B cell (primary cell): Measurements from ENCODE around the gene TAPBP.
"Not testable (repeated sequence)": the region's sequence is repeated elsewhere in the genome, so short reads cannot be mapped to it uniquely, and the experiment has no call there.

ENCODE experiments used
- EZH2 ChIP-seq: IDR thresholded peaks from 2 replicates; pipeline ENCODE4 v1.6.1; 2012; ENCODE audit warnings: borderline replicate concordance, low read depth, mild to moderate bottlenecking, moderate library complexity, low read length; ENCODE audit not compliant: insufficient read depth, poor library complexity, severe bottlenecking
- TF ChIP-seq, protein P1 (sequence below): fragments of 200-600 bp; IDR thresholded peaks from one replicate; pipeline ENCODE4 v1.8.0; 2022; ENCODE audit warnings: antibody characterized with exemption, mild to moderate bottlenecking

- TF ChIP-seq, protein P1, sequence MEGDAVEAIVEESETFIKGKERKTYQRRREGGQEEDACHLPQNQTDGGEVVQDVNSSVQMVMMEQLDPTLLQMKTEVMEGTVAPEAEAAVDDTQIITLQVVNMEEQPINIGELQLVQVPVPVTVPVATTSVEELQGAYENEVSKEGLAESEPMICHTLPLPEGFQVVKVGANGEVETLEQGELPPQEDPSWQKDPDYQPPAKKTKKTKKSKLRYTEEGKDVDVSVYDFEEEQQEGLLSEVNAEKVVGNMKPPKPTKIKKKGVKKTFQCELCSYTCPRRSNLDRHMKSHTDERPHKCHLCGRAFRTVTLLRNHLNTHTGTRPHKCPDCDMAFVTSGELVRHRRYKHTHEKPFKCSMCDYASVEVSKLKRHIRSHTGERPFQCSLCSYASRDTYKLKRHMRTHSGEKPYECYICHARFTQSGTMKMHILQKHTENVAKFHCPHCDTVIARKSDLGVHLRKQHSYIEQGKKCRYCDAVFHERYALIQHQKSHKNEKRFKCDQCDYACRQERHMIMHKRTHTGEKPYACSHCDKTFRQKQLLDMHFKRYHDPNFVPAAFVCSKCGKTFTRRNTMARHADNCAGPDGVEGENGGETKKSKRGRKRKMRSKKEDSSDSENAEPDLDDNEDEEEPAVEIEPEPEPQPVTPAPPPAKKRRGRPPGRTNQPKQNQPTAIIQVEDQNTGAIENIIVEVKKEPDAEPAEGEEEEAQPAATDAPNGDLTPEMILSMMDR: not testable (repeated sequence)
- TF ChIP-seq EZH2: not testable (repeated sequence)
Observed at GRCh38 chr6:33346972-33347371, 33.1 kb upstream of the TAPBP start.
